ENCODE measurements around the gene SUGP2.
A peak's percentile ranks its signal among the peaks of the same experiment; 100 is the strongest.

Gene SUGP2

GRCh38 chr19:19059018-19059836 lies 25.9 kb upstream of the SUGP2 start:
- no peak for DNase-seq

GRCh38 chr19:19057720-19058119 lies 24.4 kb upstream of the SUGP2 start:
- no peak for DNase-seq

- DNase-seq = no peak
Observed at GRCh38 chr19:19057317-19057716, 24.0 kb upstream of the SUGP2 start.

- DNase-seq = no peak
Observed at GRCh38 chr19:19056636-19057275, 23.4 kb upstream of the SUGP2 start.

GRCh38 chr19:19055701-19056100 lies 22.4 kb upstream of the SUGP2 start:
- no peak for DNase-seq

- DNase-seq = no peak
Observed at GRCh38 chr19:19054939-19055440, 21.7 kb upstream of the SUGP2 start.

GRCh38 chr19:19054315-19054938 lies 21.1 kb upstream of the SUGP2 start:
- DNase-seq = no peak

- peak; percentile 56 to 60 for DNase-seq
Observed at GRCh38 chr19:19053508-19054314, 20.4 kb upstream of the SUGP2 start.

- no peak for DNase-seq
Observed at GRCh38 chr19:19052921-19053320, 19.6 kb upstream of the SUGP2 start.

GRCh38 chr19:19051478-19052213 lies 18.3 kb upstream of the SUGP2 start:
- DNase-seq = no peak

GRCh38 chr19:19050731-19051130 lies 17.4 kb upstream of the SUGP2 start:
- DNase-seq = no peak

GRCh38 chr19:19050104-19050503 lies 16.8 kb upstream of the SUGP2 start:
- DNase-seq = no peak

- DNase-seq = no peak
Observed at GRCh38 chr19:19049406-19049805, 16.1 kb upstream of the SUGP2 start.

- no peak for DNase-seq
Observed at GRCh38 chr19:19043881-19044280, 10.6 kb upstream of the SUGP2 start.

GRCh38 chr19:19043481-19043880 lies 10.2 kb upstream of the SUGP2 start:
- no peak for DNase-seq

GRCh38 chr19:19042732-19043280 lies 9.5 kb upstream of the SUGP2 start:
- no peak for DNase-seq

GRCh38 chr19:19040417-19040816 lies 7.1 kb upstream of the SUGP2 start:
- no peak for DNase-seq

GRCh38 chr19:19039901-19040300 lies 6.6 kb upstream of the SUGP2 start:
- no peak for DNase-seq

GRCh38 chr19:19034204-19034624 lies 897 bp upstream of the SUGP2 start:
- DNase-seq = peak; percentile 74 to 83

- no peak for DNase-seq
Observed at GRCh38 chr19:19033176-19033425, 216 bp downstream of the SUGP2 start.

GRCh38 chr19:19032420-19033175 lies 719 bp downstream of the SUGP2 start:
- peak; percentile 78 to 87 for DNase-seq

Measured in activated CD4-positive, alpha-beta T cell treated with anti-CD3 and anti-CD28 coated beads, Interleukin-2, amount 50 U/mL, for 48 hours (primary cell).